ENCODE data around the gene GRSF1. TPM values are rescaled to one million over a fixed set of nuclear protein-coding genes. Genes with fewer than 3 reads are reported as not detected.
"Not testable (repeated sequence)": the region's sequence is repeated elsewhere in the genome, so short reads cannot be mapped to it uniquely, and the experiment has no call there.

Gene GRSF1
- total RNA-seq, 1 experiment from 2014 or later: 74.1 TPM

GRCh38 chr4:70836081-70836480, 3.6 kb downstream of the GRSF1 start:
- DNase-seq (ENCODE audit: low spot score): no peak

- no peak for DNase-seq (ENCODE audit: low spot score)
Measured at GRCh38 chr4:70833675-70834074, 6.0 kb downstream of the GRSF1 start.

- DNase-seq (ENCODE audit: low spot score): no peak
Measured at GRCh38 chr4:70831293-70831692, 8.4 kb downstream of the GRSF1 start.

GRCh38 chr4:70830054-70830453, 9.6 kb downstream of the GRSF1 start:
- DNase-seq (ENCODE audit: low spot score): no peak

- DNase-seq (ENCODE audit: low spot score): no peak
Measured at GRCh38 chr4:70829492-70829891, 10.2 kb downstream of the GRSF1 start.

GRCh38 chr4:70829015-70829414, 10.7 kb downstream of the GRSF1 start:
- DNase-seq (ENCODE audit: low spot score): no peak

GRCh38 chr4:70818921-70819320, 20.8 kb downstream of the GRSF1 start:
- no peak for DNase-seq (ENCODE audit: low spot score)

- no peak for DNase-seq (ENCODE audit: low spot score)
Measured at GRCh38 chr4:70818173-70818855, 21.4 kb downstream of the GRSF1 start.

- DNase-seq (ENCODE audit: low spot score): no peak
Measured at GRCh38 chr4:70816894-70817293, 22.8 kb downstream of the GRSF1 start.

GRCh38 chr4:70815370-70815769, 24.3 kb downstream of the GRSF1 start:
- no peak for DNase-seq (ENCODE audit: low spot score)

- DNase-seq (ENCODE audit: low spot score): no peak
Measured at GRCh38 chr4:70808151-70808550, 31.5 kb downstream of the GRSF1 start.

GRCh38 chr4:70802928-70803580, 36.6 kb downstream of the GRSF1 start:
- no peak for DNase-seq (ENCODE audit: low spot score)

GRCh38 chr4:70801265-70801809, 38.4 kb downstream of the GRSF1 start:
- DNase-seq (ENCODE audit: low spot score): no peak

GRCh38 chr4:70793626-70794025, 46.1 kb downstream of the GRSF1 start:
- no peak for DNase-seq (ENCODE audit: low spot score)

- no peak for DNase-seq (ENCODE audit: low spot score)
Measured at GRCh38 chr4:70788733-70789132, 51.0 kb downstream of the GRSF1 start.

GRCh38 chr4:70787496-70787895, 52.2 kb downstream of the GRSF1 start:
- no peak for DNase-seq (ENCODE audit: low spot score)

GRCh38 chr4:70783096-70783495, 56.6 kb downstream of the GRSF1 start:
- no peak for DNase-seq (ENCODE audit: low spot score)

GRCh38 chr4:70778888-70779422, 60.7 kb downstream of the GRSF1 start:
- DNase-seq (ENCODE audit: low spot score): peak; percentile 71

GRCh38 chr4:70772929-70773555, 66.6 kb downstream of the GRSF1 start:
- no peak for DNase-seq (ENCODE audit: low spot score)

GRCh38 chr4:70769396-70769795, 70.3 kb downstream of the GRSF1 start:
- not testable (repeated sequence) for DNase-seq (ENCODE audit: low spot score)

- no peak for DNase-seq (ENCODE audit: low spot score)
Measured at GRCh38 chr4:70768301-70768948, 71.3 kb downstream of the GRSF1 start.

All from H4 (cell line).